Tibial nerve (tissue), 3 donors: ENCODE data around the gene LRRC63.

Experiments used
- CTCF ChIP-seq, 5 experiments: fragments of 200-600 bp in 3 of 5; fragments of 450-650 bp in 2 of 5; sonication (generic) in 3 of 5; IDR thresholded peaks; one replicate each; pipeline ENCODE4 v1.5.1; 2016 to 2019; ENCODE audit warnings: antibody characterized with exemption in 5 of 5, mild to moderate bottlenecking in 3 of 5, moderate library complexity in 2 of 5
- POLR2A ChIP-seq, 2 donors: fragments of 450-650 bp; IDR thresholded peaks; one replicate each; pipeline ENCODE4 v1.6.1; 2017; ENCODE audit warnings: antibody characterized with exemption in 2 of 2, mild to moderate bottlenecking in 2 of 2, moderate library complexity in 2 of 2

DNA sequence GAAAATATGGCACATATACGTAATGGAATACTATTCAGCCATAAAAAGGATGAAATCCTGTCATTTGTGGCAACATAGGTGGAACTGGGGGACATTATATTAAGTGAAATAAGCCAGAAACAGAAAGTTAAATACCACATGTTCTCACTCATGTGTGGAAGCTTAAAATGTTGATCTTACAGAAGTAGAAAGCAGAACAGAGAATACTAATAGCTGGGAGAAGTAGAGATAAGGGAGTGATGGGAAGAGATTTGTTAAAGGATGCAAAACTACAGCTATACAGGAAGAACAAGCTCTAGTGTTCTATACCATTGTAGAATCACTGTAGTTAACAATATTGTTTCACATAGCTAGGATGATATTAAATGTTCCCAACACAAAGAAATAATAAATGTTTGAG is 107.3 kb downstream of the LRRC63 start:
- TF ChIP-seq CTCF (IDR thresholded peaks at IDR 0.05) (no peak), POLR2A (IDR thresholded peaks at IDR 0.05) (no peak)
